Smooth muscle cell (in vitro differentiated cells): ENCODE measurements around the gene DYNLRB2. TPM values are rescaled to one million over a fixed set of nuclear protein-coding genes. Genes with fewer than 3 reads are reported as not detected.

ENCODE experiments used
- DNase-seq: peaks from one replicate; lab custom pipeline; 2025; ENCODE audit not compliant: unreplicated experiment; lab: John Stamatoyannopoulos, UW
- H2AFZ ChIP-seq: fragments of 200-600 bp; sonication (generic); 2 replicates; pipeline ENCODE4 v1.6.0; 2016; ENCODE audit warnings: antibody characterized with exemption, low read depth, mild to moderate bottlenecking
- H3F3A ChIP-seq: fragments of 200-600 bp; sonication (generic); 2 replicates; pipeline ENCODE4 v1.6.0; 2017; ENCODE audit warnings: antibody characterized with exemption, low read depth
- H3K27ac ChIP-seq: fragments of 200-600 bp; sonication (generic); 2 replicates; pipeline ENCODE4 v1.5.1; 2016; ENCODE audit warnings: low read depth, mild to moderate bottlenecking
- H3K27me3 ChIP-seq: fragments of 200-600 bp; sonication (generic); 2 replicates; pipeline ENCODE4 v1.6.1; 2016; ENCODE audit warnings: low read depth, mild to moderate bottlenecking
- H3K36me3 ChIP-seq: fragments of 200-600 bp; sonication (generic); 2 replicates; pipeline ENCODE4 v1.5.1; 2016; ENCODE audit warnings: low read depth
- H3K4me1 ChIP-seq: fragments of 200-600 bp; sonication (generic); 2 replicates; pipeline ENCODE4 v1.5.1; 2016; ENCODE audit warnings: low read depth
- H3K4me2 ChIP-seq: fragments of 200-600 bp; sonication (generic); 2 replicates; pipeline ENCODE4 v1.6.0; 2016; ENCODE audit warnings: mild to moderate bottlenecking
- H3K4me3 ChIP-seq: fragments of 200-600 bp; sonication (generic); 2 replicates; pipeline ENCODE4 v1.5.1; 2016; ENCODE audit warnings: mild to moderate bottlenecking
- H3K79me2 ChIP-seq: fragments of 200-600 bp; sonication (generic); 2 replicates; pipeline ENCODE4 v1.6.0; 2016; ENCODE audit warnings: low read depth, mild to moderate bottlenecking
- H3K9ac ChIP-seq: fragments of 200-600 bp; sonication (generic); 2 replicates; pipeline ENCODE4 v1.6.0; 2016; ENCODE audit warnings: low read depth
- H3K9me3 ChIP-seq: fragments of 200-600 bp; sonication (generic); replicated peaks from 2 replicates; pipeline ENCODE4 v1.5.1; 2016; ENCODE audit warnings: low read depth
- H4K20me1 ChIP-seq: fragments of 200-600 bp; sonication (generic); 2 replicates; pipeline ENCODE4 v1.6.0; 2016; ENCODE audit warnings: low read depth
- CTCF ChIP-seq: fragments of 200-600 bp; sonication (generic); IDR thresholded peaks from 2 replicates; pipeline ENCODE4 v1.5.1; 2017; ENCODE audit warnings: borderline replicate concordance, mild to moderate bottlenecking, antibody characterized with exemption; ENCODE audit not compliant: insufficient read depth, poor library complexity, severe bottlenecking
- WGBS: methylation state at CpG from one replicate; pipeline ENCODE4 v1.1.7; 2016; ENCODE audit warnings: low lambda C conversion rate; 5-methylcytosine and 5-hydroxymethylcytosine counted together
- polyA plus RNA-seq: library from polyadenylated mRNA; unstranded; fragments of >200 nt; fragmentation: Nextera tagmentation; extraction: Ambion mirVana; gene quantifications from 2 replicates; pipeline ENCODE4 v1.2.1, GENCODE V29; 2016
- total RNA-seq: library from RNA; depleted of rRNA; stranded (reverse); fragments of >200 nt; gene quantifications from 2 replicates; pipeline ENCODE4 v1.2.3, GENCODE V29; 2014

DYNLRB2 gene
- total and polyA plus RNA-seq, 2 experiments from 2014 or later, result 0.58 TPM; not detected in 1

- no peaks in the 10 kb centered on the region for H3F3A ChIP-seq
- no peak overlapping the region for H2AFZ ChIP-seq
- H3K4me1 ChIP-seq, result no peaks in the 10 kb centered on the region
- H3K9ac ChIP-seq, result no peak overlapping the region
- no peak overlapping the region for H3K27ac ChIP-seq
- H4K20me1 ChIP-seq, result no peaks in the 10 kb centered on the region
- no peak overlapping the region for H3K4me3 ChIP-seq
- no peaks in the 10 kb centered on the region for H3K9me3 ChIP-seq
- no peaks in the 10 kb centered on the region for H3K36me3 ChIP-seq
- no peaks in the 10 kb centered on the region for H3K79me2 ChIP-seq
- no peaks in the 10 kb centered on the region for H3K27me3 ChIP-seq
- 86% methylated on average over 4 of the region's 4 CpGs for WGBS
- H3K4me2 ChIP-seq, result no peak overlapping the region
- no peak for DNase-seq
- TF ChIP-seq CTCF, result no peak
These were observed 45.0 kb downstream of the DYNLRB2 start for GRCh38 chr16:80585764-80586163.

DNA sequence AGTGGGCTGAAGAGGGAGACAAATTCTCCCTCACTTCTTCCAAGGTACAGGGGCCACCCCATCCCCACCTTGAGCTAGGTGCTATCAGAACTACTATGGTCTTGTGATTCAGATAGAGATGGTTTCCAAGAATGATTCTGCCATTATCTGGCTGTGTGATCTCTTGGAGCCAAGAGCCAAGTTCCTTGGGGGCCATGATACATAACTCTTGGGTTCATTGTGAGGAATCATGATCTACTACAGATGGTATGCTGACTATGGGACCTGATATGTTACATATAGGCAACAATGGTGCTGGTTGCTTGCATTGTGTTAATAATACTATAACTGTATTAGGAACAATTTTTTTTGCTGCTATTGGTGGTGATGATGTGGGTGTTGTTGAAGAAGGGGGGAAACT is 45.7 kb downstream of the DYNLRB2 start:
- no peaks in the 10 kb centered on the region for H3K9me3 ChIP-seq
- H3K9ac ChIP-seq, result no peak overlapping the region
- no peaks in the 10 kb centered on the region for H3K36me3 ChIP-seq
- DNase-seq, result no peak
- H3K4me1 ChIP-seq, result no peaks in the 10 kb centered on the region
- H3K27ac ChIP-seq, result no peak overlapping the region
- no peaks in the 10 kb centered on the region for H3F3A ChIP-seq
- H3K4me3 ChIP-seq, result no peak overlapping the region
- H2AFZ ChIP-seq, result no peak overlapping the region
- no peaks in the 10 kb centered on the region for H4K20me1 ChIP-seq
- no peak overlapping the region for H3K4me2 ChIP-seq
- no peaks in the 10 kb centered on the region for H3K79me2 ChIP-seq
- no peaks in the 10 kb centered on the region for H3K27me3 ChIP-seq
- no peak for TF ChIP-seq CTCF

DNA sequence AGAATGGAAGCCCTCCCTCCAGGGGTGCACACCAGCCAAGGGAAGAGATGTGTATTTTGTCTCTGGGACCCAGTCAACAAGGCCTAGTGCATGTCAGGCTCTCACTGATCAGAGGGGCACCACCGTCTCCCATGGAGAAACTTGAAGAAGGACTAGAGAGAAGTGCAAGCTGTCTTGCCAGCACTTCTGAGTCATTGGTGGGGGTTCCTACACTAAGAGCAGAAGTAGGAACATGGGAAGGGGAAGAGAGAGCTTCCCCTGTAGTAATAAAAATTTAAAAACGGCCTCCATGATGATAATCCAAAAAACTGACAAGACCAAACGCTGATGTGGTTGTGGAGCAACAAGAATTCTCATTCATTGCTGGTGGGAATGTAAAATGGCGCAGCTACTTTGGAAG is 46.3 kb downstream of the DYNLRB2 start:
- Histone ChIP-seq H3K27ac (no peak overlapping the region), H3K4me3 (no peak overlapping the region), H3K9me3 (no peaks in the 10 kb centered on the region), H3K4me2 (no peak overlapping the region), H4K20me1 (no peaks in the 10 kb centered on the region), H2AFZ (no peak overlapping the region), H3K27me3 (no peaks in the 10 kb centered on the region), H3K9ac (no peak overlapping the region), H3F3A (no peaks in the 10 kb centered on the region), H3K4me1 (no peaks in the 10 kb centered on the region), H3K79me2 (no peaks in the 10 kb centered on the region), H3K36me3 (no peaks in the 10 kb centered on the region)
- WGBS, result 84% methylated on average over 4 of the region's 4 CpGs
- no peak for DNase-seq
- no peak for TF ChIP-seq CTCF

- H3K79me2 ChIP-seq, result no peaks in the 10 kb centered on the region
- H3K27me3 ChIP-seq, result no peaks in the 10 kb centered on the region
- H3F3A ChIP-seq, result no peaks in the 10 kb centered on the region
- DNase-seq, result no peak
- TF ChIP-seq CTCF, result no peak
- no peak overlapping the region for H2AFZ ChIP-seq
- H3K27ac ChIP-seq, result no peak overlapping the region
- WGBS, result 86% methylated on average over 7 of the region's 7 CpGs
- H3K4me3 ChIP-seq, result no peak overlapping the region
- no peak overlapping the region for H3K4me2 ChIP-seq
- no peak overlapping the region for H3K9ac ChIP-seq
- no peaks in the 10 kb centered on the region for H4K20me1 ChIP-seq
- no peaks in the 10 kb centered on the region for H3K4me1 ChIP-seq
- H3K9me3 ChIP-seq, result no peaks in the 10 kb centered on the region
- H3K36me3 ChIP-seq, result no peaks in the 10 kb centered on the region
These were observed 50.5 kb downstream of the DYNLRB2 start for GRCh38 chr16:80591071-80591915.
